ENCODE data around the gene TANGO2. TPM values are rescaled to one million over a fixed set of nuclear protein-coding genes. Genes with fewer than 3 reads are reported as not detected.

Gene TANGO2
- total and polyA plus RNA-seq, 9 of the 15 experiments (the other 6 are each of a cell fraction or from before 2014, with no cell fraction given), result 15.5 to 94.9 (median 70.1) TPM

- TF ChIP-seq, protein P1, sequence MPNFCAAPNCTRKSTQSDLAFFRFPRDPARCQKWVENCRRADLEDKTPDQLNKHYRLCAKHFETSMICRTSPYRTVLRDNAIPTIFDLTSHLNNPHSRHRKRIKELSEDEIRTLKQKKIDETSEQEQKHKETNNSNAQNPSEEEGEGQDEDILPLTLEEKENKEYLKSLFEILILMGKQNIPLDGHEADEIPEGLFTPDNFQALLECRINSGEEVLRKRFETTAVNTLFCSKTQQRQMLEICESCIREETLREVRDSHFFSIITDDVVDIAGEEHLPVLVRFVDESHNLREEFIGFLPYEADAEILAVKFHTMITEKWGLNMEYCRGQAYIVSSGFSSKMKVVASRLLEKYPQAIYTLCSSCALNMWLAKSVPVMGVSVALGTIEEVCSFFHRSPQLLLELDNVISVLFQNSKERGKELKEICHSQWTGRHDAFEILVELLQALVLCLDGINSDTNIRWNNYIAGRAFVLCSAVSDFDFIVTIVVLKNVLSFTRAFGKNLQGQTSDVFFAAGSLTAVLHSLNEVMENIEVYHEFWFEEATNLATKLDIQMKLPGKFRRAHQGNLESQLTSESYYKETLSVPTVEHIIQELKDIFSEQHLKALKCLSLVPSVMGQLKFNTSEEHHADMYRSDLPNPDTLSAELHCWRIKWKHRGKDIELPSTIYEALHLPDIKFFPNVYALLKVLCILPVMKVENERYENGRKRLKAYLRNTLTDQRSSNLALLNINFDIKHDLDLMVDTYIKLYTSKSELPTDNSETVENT (CRISPR knock-in tag; IDR thresholded peaks at IDR 0.05), result peak; percentile 61; the same call in 1 of the 2 replicates
- TF ChIP-seq TFAP4 (CRISPR knock-in tag; IDR thresholded peaks at IDR 0.05; ENCODE audit: borderline replicate concordance) (no peak), MLLT1 (IDR thresholded peaks at IDR 0.05) (no peak), ZNF282 (CRISPR knock-in tag; IDR thresholded peaks at IDR 0.05) (0 out of 2 replicates have a peak, but pooled peaks have one; percentile 87), ZBTB49 (CRISPR knock-in tag; IDR thresholded peaks at IDR 0.05; ENCODE audit: borderline replicate concordance) (no peak), ZNF384 (IDR thresholded peaks at IDR 0.05; ENCODE audit: low read depth, low read length) (no peak)
- TF ChIP-seq, protein P2, sequence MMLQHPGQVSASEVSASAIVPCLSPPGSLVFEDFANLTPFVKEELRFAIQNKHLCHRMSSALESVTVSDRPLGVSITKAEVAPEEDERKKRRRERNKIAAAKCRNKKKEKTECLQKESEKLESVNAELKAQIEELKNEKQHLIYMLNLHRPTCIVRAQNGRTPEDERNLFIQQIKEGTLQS (IDR thresholded peaks at IDR 0.05), result no peak
- TF ChIP-seq, protein P2 (CRISPR knock-in tag; conservative IDR thresholded peaks at IDR 0.05), result 0 out of 2 replicates have a peak, but pooled peaks have one; percentile 23
- TF ChIP-seq, protein P3, sequence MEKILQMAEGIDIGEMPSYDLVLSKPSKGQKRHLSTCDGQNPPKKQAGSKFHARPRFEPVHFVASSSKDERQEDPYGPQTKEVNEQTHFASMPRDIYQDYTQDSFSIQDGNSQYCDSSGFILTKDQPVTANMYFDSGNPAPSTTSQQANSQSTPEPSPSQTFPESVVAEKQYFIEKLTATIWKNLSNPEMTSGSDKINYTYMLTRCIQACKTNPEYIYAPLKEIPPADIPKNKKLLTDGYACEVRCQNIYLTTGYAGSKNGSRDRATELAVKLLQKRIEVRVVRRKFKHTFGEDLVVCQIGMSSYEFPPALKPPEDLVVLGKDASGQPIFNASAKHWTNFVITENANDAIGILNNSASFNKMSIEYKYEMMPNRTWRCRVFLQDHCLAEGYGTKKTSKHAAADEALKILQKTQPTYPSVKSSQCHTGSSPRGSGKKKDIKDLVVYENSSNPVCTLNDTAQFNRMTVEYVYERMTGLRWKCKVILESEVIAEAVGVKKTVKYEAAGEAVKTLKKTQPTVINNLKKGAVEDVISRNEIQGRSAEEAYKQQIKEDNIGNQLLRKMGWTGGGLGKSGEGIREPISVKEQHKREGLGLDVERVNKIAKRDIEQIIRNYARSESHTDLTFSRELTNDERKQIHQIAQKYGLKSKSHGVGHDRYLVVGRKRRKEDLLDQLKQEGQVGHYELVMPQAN (IDR thresholded peaks at IDR 0.05; ENCODE audit: borderline replicate concordance), result no peak
- TF ChIP-seq, protein P4, sequence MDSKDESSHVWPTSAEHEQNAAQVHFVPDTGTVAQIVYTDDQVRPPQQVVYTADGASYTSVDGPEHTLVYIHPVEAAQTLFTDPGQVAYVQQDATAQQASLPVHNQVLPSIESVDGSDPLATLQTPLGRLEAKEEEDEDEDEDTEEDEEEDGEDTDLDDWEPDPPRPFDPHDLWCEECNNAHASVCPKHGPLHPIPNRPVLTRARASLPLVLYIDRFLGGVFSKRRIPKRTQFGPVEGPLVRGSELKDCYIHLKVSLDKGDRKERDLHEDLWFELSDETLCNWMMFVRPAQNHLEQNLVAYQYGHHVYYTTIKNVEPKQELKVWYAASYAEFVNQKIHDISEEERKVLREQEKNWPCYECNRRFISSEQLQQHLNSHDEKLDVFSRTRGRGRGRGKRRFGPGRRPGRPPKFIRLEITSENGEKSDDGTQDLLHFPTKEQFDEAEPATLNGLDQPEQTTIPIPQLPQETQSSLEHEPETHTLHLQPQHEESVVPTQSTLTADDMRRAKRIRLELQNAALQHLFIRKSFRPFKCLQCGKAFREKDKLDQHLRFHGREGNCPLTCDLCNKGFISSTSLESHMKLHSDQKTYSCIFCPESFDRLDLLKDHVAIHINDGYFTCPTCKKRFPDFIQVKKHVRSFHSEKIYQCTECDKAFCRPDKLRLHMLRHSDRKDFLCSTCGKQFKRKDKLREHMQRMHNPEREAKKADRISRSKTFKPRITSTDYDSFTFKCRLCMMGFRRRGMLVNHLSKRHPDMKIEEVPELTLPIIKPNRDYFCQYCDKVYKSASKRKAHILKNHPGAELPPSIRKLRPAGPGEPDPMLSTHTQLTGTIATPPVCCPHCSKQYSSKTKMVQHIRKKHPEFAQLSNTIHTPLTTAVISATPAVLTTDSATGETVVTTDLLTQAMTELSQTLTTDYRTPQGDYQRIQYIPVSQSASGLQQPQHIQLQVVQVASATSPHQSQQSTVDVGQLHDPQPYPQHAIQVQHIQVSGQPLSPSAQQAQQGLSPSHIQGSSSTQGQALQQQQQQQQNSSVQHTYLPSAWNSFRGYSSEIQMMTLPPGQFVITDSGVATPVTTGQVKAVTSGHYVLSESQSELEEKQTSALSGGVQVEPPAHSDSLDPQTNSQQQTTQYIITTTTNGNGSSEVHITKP (IDR thresholded peaks at IDR 0.05; ENCODE audit: partially characterized antibody), result no peak
Measured at GRCh38 chr22:20040327-20041200, 19.7 kb downstream of the TANGO2 start (continued).

Data from K562 (cell line).